ENCODE data around the gene GLRX3.

Gene GLRX3

DNA sequence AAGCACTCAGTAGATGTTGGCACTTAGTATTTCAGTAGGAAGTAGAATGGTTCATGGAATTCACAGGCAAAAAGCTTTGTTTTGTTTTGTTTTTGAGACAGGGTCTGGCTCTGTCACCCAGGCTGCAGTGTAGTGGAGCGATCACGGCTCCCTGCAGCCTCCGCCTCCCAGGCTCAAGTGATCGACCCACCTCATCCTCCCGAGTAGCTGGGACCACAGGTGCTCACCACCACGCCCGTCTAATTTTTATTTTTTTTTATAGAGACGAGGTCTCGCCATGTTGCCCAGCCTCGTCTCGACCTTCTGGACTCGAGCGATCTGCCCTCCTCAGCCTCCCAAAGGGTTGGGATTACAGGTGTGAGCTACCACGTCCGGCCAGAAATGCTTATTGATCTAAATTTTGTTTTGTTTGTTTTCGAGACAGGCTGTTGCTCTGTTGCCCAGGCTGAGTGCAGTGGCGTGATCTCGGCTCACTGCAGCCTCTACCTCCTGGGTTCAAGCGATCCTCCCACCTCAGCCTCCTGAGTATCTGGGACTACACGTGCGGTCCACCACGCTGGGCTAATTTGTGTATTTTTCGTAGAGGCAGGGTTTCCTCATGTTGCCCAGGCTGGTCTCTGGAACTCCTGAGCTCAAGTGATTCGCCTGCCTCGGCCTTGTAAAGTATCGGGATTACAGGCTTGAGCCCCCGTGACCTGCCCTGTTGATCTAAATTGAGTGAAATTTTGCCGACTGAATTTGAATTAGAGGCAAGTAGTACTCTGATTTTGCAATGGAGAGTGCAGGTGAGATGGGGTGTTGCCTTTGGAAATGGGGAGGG lies 1.7 kb downstream of the GLRX3 start:
- DNase-seq: no peak

DNA sequence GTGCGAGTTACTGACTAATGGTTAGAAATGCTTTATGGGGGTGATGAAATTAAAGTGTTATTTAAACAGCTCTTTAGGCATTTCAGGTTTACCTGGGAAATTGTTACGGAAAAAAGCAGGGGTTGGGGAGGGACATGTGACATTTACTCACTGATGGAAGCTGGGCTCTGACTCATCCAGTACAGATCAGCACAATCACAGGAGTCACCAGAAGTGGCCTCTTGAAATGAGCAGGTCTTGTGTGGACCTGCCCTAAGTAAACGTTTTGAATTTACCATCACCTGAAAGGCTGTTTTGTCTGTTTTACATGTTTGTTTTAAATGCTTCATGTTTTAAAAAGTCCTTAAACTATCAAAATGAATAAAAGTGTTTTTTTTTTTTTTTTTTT lies 2.3 kb downstream of the GLRX3 start:
- DNase-seq: no peak

DNA sequence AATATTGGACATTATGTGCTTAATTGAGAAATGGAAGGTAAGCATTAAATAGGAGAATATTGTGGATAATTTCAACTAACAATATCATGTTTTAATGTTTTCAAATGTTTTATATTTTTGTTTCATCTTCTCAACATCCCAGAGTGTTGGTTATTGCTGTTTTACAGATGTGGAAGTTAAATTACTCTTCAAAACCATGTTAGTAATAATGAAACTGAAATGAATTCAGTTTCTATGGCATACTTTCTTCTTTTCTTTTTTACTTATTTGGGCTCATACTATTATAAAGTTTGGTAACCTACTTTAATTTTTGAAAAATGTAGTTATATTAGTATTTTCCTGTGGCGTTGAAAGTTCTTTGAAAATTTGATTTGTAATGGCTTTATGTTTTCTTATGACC lies 4.2 kb downstream of the GLRX3 start:
- DNase-seq: no peak

DNA sequence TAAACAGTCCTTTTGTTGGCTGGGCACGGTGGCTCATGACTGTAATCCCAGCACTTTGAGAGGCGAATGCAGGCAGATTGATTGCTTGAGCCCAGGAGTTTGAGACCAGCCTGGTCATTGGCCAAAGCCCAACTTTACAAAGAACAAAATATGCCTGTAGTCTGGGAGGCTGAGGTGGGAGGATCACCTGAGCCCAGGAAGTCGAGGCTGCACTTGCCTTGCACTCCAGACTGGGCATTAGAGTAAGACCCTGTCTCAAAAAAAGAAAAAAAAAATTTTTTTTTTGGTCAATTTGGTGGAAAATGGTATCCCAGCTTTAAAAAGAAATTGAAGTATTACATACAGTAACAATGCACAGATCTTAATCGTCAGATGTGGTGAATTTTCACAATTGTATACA lies 4.8 kb downstream of the GLRX3 start:
- DNase-seq: no peak

DNA sequence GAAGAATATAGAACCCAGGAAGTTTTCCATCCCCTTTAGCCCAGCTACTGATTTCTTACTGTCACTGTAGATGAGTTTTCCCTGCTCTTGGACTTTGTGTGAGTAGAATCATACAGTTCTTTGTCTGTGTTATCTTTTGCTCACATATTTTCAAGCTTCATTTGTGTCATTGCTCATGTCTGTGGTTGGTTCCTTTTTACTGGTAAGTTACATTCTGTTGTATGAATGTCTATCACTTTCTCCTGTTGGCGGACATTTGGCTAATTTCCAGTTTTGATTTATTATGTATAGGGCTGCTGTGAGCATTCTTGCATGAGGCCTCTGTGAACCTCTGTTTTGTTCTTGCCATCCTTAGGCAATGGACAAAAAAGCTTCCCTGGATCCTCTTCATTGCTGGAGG lies 5.3 kb downstream of the GLRX3 start:
- no peak for DNase-seq

DNA sequence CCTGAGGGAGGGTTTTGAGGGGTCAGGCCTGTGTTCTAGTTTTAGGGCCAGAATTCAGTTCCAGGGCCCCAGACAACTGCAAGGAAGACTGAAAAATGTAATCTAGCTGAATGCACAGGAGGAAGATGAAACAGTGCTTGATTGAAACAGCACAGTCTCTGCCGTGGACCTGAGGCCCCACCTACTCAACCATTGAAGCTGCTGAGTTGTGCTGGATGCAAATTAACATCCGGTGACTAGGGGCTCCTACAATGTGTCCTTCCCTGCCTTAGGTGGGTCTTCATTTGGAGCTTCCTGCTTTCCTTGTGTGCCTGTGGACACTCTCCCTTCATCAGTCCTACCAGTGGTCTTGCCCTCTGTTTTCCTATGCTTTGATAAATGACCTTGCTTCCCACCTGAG lies 5.7 kb downstream of the GLRX3 start:
- no peak for DNase-seq

DNA sequence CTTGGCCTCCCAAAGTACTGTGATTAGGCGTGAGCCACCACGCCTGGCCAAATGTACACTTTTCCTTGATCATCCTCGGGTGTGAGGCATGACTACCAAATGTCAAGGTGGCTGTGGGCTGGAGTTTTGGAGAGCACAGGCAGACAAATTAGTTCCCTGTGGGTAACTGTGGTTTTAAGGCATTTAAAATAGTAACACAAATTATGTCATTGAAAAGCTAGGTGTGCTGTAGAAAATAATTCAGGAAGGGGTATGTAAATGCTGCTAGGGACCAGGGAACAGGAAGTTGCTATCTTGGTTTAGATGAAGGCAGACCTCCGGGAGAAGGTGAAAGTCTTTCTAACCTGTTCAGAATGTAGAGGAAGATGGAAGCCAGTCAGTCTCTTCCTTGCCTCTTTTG lies 9.9 kb downstream of the GLRX3 start:
- DNase-seq: no peak

DNA sequence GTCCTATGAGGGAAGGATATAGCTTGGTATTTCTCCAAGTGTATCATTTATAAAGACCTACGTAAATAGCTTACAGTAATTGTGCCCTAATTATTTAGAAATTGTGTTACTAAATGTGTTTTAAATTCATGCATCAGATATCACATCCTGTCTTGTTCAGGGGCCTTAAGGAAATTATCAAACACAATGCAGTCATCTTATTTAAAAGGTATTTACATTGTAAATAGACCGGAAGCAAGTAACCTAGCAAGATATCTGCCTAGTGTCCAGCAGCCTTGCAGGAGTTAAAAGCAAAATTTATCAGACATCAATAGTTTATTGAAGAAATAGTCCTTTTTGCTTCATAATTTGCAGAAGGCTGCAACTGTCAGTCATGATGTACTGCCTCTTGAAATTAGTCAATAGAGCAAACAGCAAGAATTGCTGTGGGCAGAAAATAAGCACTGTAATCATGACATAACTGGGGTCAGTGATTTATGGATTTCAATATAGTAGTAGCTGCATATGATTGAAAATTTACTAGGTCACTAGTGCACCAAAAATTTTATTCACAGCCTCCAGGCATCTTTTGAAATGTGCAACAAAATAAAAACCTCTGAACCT lies 23.1 kb downstream of the GLRX3 start:
- DNase-seq: no peak

DNA sequence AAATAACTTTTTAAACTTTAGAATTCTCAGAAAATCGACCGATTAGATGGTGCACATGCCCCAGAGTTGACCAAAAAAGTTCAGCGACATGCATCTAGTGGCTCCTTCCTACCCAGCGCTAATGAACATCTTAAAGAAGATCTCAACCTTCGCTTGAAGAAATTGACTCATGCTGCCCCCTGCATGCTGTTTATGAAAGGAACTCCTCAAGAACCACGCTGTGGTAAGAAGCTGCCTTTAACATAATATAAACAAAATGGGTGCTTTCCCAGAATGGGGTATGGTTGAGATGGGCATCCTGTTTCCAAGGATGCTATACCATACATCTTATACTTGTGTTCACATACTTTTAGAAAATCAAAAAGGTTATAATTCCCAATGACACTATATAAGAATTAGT lies 24.6 kb downstream of the GLRX3 start:
- DNase-seq: no peak

DNA sequence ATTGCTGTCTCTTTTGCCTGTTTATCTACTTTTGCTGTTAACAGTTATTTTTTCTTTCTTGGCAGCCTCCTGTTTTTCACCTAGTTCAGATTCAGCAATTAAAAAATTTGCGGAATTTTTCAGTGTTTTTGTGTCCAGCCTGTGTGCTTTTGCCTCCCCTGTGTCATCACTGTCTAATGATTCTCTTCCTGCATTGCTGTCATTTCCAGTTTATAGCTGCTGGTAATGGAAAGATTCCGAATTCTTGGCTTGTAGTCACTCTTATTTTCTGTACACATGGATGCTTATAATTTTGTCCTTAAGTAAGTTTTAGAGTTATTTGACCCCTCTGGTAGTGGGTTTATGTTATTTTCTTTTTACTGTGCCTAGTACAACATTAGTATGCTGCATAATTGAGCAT lies 25.1 kb downstream of the GLRX3 start:
- no peak for DNase-seq

DNA sequence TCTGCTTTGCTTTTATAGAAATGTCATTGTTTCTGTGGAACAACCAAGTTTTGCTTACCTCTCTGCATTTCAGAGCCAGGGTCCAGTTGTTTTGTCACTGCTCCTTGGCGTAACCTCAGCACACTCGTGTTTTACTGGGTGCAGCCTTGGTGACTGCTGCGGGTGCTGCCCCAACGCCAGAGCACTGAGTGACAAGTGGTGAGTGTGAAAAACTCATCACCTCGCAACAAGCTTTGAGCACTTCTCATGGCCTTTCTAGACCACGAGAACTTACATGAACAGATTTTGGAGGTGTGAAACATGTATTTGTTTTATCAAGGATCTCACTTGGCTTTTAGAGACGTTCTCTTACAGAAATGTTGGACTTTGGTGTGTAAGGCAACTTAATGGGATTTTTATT lies 31.0 kb downstream of the GLRX3 start:
- no peak for DNase-seq

DNA sequence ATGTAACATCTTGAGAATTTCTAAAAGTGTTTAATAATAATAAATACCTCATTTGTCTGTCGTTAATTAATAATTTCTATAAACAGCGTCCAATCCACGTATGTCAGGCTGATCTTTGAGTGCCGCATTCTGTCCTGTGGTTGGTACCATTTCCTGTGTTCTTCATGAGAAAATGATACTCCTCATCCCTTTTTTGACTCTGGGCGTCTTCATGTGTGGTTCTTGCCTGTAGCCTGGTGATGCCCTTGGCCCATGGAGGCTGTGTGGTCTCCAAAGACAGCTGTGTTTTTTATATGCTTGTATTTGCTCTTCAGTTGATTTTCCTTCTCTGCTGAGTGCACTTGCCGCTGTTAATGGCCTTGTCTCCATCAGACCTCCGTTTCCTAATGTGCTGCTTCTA lies 31.5 kb downstream of the GLRX3 start:
- no peak for DNase-seq

DNA sequence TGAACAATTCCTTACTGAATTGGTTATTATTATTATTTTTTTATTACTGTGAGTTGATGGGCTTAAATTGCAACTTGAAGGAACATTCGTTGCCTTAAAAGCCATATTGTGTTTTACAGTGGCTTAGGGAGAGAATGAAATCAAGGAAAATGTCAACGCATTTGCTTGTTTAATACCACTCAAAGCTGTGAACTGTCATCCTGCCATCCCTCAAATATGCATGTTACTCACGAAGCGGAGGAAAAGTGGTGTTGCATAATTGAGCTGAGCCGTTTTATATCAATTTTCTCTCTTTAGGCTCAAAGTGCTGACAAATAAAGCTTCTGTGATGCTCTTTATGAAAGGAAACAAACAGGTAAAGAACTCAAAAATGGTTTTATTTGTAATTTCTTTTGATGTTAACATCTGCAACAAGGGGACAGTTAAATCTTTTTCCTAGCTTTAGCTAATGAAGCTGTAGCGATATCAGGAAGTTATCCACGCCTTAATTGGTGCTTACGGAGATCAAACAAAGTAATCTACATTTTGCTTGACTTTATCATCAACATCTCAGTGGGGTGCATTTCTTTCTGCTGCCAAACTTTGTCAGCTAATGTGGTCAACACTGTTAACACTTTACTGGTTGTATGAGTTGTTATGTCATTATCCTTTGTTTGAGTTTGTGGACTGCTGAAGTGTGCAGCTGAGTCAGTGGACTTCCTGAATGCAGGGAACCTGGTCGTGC lies 33.1 kb downstream of the GLRX3 start:
- DNase-seq: peak; percentile 61

DNA sequence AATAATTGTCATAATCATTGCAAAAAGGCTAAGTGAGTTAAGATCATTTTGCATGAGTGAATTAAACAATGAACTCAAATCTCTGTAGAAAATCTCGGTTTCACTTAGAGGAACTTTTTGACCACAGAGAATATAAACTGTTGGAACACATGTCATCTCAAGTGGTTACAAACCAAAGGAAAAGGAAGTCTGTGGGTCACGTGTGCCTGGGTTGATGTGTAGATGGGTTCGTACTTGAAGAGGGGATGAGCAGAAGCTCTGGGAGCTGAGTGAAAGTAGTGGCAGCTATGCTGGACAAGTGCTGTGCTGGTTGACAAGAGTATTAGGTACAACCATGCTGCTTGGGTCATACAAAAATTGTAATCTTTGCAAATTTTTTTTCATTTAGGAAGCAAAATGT lies 35.0 kb downstream of the GLRX3 start:
- DNase-seq: no peak

DNA sequence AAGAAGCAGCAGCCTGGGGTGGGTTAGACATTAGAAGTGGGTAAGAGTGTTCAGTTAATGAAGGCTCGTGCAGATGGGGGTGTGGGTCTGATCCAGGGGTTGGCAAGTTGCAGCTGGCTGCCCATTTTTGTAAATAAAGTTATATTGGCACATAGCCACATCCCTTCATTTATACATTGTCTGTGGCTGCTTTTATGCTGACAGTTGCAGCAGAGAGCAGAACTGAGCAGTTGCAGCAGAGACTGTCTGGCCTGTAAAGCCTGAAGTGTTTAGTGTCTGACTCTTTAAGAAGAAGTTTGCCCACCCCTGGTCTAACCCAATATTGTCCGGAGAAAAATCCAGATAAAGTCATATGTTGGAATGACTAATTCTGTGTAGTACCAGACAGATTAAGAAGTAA lies 38.1 kb downstream of the GLRX3 start:
- DNase-seq: no peak

DNA sequence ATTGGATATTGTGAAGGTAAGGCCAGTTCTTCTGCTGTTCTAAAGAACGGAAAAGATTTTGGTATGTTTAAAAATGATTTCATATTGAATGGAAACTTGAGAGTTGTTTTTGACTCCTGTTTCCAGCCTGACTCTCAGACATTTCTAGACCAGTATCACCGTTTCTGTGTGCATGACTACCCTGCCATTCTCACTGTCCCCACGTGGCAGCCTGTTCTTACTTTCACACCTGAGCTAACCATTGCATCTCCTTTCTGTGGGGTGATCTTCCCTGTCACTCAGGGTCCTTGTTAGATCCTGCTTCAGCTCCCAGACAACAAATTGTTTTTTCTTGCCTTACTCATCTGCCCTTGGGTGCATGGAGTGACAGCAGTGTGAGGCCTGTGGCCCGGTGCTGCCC lies 38.9 kb downstream of the GLRX3 start:
- DNase-seq: no peak

DNA sequence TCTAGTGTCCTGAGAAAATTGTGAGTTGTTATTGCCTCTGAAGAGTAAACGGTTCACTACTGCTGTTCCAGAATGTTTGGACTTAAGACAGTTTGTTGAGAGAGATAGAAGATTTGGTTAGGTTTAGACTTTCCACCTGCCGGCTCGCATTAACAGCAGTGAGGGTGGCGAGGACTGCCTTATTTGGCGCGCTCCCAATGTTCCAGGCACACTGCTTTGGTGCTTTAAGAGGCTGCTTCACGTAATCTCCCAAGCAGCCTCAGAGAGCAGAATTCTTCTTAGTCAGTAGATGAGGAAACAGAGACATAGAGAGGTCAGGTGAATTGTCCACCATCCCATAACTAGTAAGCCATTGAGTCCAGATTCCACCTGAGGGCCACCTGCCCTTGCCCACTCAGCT lies 41.1 kb downstream of the GLRX3 start:
- no peak for DNase-seq

DNA sequence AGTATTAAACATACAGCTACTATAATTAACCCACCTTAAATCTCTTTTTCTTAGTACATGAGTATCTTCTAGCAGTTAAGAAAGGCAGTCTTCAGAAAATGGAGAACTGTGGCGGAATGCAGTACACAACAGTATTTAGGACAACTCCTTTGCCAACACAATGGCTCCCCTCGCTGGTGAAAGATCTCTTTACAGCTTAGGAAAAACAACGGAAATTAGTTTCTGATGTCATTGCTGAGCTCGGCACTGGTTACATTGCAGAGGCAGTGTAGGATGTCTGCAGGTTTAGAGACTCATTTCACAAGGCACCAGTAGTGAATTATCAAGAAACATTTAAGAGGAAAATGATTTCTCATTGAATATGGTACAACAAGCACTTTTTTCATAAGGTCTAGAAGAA lies 43.4 kb downstream of the GLRX3 start:
- DNase-seq: peak; percentile 4

DNA sequence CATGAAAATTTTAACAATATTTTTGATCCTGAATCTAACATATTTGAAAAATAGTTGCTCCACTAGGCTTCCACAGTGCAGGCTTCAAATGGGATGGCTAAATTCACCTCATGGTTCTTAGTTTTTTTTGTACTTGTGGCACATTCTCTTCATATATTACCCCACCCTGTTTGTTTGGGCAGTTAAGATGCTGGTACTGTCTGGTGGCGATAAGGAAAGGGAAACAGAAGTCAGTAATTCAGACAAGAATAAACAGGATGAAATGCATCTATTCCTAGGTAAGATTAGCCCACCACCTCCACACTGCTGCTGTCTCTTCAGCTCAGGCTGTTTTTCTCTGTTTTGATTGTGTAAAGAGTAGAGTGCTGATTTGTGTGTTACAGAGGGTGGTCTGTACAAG lies 44.2 kb downstream of the GLRX3 start:
- no peak for DNase-seq

DNA sequence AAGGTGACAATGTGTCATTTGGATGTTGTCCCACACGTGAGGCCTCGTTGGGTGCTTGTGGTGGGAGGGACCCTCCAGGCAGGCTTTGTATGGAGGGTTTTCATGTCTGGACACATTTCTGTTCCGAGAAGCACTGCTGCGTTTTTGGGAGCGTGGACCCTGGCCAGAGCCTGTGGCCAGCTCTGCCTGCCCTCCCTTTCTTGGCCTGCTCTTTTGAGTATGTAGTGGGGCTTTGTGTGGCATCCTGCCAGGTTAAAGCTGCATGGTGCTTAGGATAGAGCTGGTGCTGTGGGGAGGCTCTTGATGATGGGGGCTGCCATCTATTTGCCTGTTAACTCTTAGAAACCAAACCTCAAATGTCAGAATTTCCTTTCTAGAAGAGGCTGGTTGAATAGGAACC lies 45.7 kb downstream of the GLRX3 start:
- DNase-seq: no peak

DNA sequence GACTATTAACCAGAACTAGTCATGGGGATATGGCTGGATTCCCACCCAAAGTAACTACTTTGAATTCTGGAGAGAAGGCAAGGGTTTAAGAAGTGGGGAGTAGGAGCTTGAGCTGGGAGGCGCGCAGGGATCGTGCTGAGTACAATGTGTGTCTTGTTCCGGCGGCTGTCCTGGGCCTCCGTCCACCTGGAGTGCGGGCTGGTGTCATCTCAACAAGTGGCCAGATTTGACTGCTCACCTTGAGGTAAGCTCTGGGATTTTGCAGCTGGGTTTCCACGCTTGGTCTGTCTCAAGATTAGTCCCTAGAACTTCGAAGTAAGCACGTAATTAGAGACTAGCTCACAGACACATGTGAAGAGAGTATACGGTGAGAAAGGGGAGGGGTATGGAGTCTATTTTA lies 49.4 kb downstream of the GLRX3 start:
- no peak for DNase-seq

DNA sequence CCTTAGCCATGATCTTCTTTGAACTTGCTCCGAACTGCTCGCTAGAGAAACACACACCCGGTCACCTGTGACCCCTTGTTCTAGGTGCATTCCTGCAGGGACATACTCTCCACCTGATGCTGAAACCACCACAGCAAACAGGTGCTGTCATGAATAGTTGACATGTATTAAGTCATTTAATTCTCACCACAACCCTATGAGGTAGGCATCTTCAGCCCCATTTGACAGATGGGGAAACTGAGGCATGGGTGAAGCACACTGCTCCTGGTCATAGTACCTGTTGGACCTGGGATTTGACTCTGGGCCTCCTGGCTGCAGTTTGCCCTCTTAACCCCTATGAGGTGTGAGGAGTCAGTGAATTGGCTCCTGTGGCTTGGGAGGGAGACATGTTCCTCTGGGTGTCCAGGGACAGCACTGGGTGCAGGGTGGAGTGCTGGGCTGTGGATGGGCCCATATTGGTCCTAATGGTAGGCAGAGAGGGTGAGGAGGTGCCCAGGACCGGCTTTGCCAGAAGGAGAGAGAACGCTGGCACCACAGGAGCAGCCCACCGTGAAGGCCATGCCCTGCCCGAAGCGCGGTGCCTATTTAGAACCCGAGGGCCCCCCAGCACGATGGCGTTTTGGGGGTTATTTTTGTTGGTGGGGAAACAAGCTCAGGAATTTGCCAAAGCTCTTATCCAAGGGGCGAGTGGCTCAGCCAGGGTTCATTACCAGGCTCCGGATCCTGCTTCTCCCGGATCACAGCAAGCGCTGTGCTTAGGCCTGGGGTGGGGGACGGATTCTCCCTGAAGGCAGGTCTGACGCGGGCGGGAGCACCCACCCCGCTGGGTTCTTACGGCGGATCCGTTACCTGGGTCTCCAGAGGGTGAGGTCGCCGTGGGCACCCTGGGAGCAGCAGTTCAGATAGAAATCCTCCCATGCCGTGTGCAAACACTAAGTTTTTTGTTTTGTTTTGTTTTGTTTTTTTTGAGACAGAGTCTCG lies 52.3 kb downstream of the GLRX3 start:
- no peak for DNase-seq

DNA sequence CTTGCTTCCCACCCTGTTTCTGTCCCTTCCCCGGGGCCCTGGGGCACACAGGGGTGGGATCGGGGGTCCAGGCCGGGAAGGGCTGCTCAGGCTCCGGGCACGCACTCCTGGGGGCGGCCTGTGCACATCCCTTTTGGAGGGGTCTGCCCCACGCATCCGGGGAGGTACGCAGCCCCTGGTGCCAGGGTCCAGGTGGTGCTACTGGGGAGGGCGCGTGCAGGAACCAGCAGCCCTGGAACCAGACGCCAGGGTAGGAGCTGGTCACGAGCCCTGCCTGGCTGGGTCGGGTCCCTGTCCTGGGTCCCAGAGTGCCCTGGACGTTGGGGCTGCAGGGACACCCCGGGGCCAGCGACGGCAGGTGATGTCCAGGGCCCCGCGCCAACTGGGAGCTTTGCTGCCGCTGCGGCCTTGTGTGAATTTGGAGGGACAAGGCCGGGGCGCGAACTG lies 53.4 kb downstream of the GLRX3 start:
- DNase-seq: no peak
